Colonic mucosa (tissue), 4 donors: ENCODE measurements around the gene KRTAP4-2. TPM values are rescaled to one million over a fixed set of nuclear protein-coding genes. Genes with fewer than 3 reads are reported as not detected.
"Not testable (repeated sequence)": the region's sequence is repeated elsewhere in the genome, so short reads cannot be mapped to it uniquely, and the experiment has no call there.

ENCODE experiments used
- DNase-seq: peaks from one replicate; pipeline ENCODE4 v3.0.0-alpha.2; 2020
- H3K27ac ChIP-seq: fragments of 200-600 bp; one replicate; pipeline ENCODE4 v1.8.0; 2021
- H3K27me3 ChIP-seq: fragments of 200-600 bp; one replicate; pipeline ENCODE4 v1.8.0; 2021
- H3K36me3 ChIP-seq: fragments of 200-600 bp; one replicate; pipeline ENCODE4 v1.8.0; 2021
- H3K4me1 ChIP-seq: fragments of 200-600 bp; one replicate; pipeline ENCODE4 v1.8.0; 2021; ENCODE audit warnings: mild to moderate bottlenecking
- H3K4me3 ChIP-seq: fragments of 200-600 bp; one replicate; pipeline ENCODE4 v1.8.0; 2021
- H3K9ac ChIP-seq, 2 donors: one replicate each; pipeline ENCODE4 v1.7.0; 2013; ENCODE audit warnings: control low read depth in 2 of 2, low read depth in 2 of 2, low read length in 2 of 2
- H3K9me3 ChIP-seq: fragments of 200-600 bp; one replicate; pipeline ENCODE4 v1.8.0; 2021
- intact Hi-C: fragments of 100-400 bp; cut with DNase I; formaldehyde crosslinking; loops from one replicate; pipeline ENCODE4 v1.14.1; 2022
- total RNA-seq, 2 donors: library from RNA; stranded (reverse); fragmentation: NEBNext Ultra II Directional in 1 of 2; extraction: Animal tissue kit (Norgen Biotek cat#: 25700) in 1 of 2; gene quantifications; one replicate each; pipeline ENCODE4 v1.2.1, GENCODE V29; 2021
- TF ChIP-seq, protein P1 (sequence below): fragments of 200-600 bp; IDR thresholded peaks from one replicate; pipeline ENCODE4 v1.8.0; 2022; ENCODE audit warnings: antibody characterized with exemption, mild to moderate bottlenecking
- donor health status: healthy.
- donor health status: DM: no; HTN: no; CAD: no.
- donor health status: DM: no; HTN: no; CAD: no.

Gene KRTAP4-2
- total RNA-seq, 2 donors from 2014 or later: not detected

DNA sequence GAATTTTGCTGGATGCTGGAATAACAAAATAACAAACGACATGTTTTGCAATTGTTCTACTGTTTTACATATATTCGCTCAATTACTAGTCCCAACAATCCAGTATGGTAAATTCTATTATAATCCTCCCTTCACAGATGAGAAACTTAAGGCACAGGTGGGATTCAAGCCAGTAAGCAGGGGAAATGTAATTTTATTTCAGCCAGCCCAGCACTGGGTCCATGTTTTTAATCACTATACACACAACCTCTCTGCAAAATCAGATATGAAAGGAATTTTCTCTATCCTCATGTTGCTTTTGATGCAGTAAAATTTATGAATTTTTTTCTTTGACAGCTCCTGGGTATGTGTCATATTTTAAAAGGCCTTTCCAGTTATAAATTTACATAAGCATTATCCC lies 32.8 kb downstream of the KRTAP4-2 start:
- no peaks in the 10 kb centered on the region for H3K27me3 ChIP-seq
- intact Hi-C loops: no loop called here
- no peak overlapping the region for H3K9ac ChIP-seq
- no peak for DNase-seq
- no peak overlapping the region for H3K27ac ChIP-seq
- no peaks in the 10 kb centered on the region for H3K9me3 ChIP-seq
- H3K4me1 ChIP-seq: no peaks in the 10 kb centered on the region
- TF ChIP-seq, protein P1, sequence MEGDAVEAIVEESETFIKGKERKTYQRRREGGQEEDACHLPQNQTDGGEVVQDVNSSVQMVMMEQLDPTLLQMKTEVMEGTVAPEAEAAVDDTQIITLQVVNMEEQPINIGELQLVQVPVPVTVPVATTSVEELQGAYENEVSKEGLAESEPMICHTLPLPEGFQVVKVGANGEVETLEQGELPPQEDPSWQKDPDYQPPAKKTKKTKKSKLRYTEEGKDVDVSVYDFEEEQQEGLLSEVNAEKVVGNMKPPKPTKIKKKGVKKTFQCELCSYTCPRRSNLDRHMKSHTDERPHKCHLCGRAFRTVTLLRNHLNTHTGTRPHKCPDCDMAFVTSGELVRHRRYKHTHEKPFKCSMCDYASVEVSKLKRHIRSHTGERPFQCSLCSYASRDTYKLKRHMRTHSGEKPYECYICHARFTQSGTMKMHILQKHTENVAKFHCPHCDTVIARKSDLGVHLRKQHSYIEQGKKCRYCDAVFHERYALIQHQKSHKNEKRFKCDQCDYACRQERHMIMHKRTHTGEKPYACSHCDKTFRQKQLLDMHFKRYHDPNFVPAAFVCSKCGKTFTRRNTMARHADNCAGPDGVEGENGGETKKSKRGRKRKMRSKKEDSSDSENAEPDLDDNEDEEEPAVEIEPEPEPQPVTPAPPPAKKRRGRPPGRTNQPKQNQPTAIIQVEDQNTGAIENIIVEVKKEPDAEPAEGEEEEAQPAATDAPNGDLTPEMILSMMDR: no peak
- H3K36me3 ChIP-seq: no peaks in the 10 kb centered on the region
- H3K4me3 ChIP-seq: no peak overlapping the region

DNA sequence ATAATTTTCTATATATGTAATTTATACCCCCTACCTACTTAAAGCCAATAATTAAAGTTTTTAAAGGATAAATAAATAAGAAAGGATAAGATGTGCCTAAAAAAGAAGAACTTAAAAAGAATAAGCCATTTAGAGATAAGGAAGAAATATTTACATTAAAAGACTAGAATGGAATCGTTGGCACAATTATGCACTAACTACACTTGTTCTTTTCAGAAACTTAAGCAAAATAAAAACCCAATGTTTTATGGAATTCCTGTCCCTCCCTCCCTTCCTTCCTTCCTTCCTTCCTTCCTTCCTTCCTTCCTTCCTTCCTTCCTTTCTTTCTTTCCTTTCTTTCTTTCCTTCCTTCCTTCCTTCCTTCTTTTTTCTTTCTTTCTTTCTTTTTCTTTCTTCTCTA lies 33.2 kb downstream of the KRTAP4-2 start:
- no peak for DNase-seq
- Histone ChIP-seq H3K9ac (no peak overlapping the region), H3K4me3 (no peak overlapping the region), H3K4me1 (no peaks in the 10 kb centered on the region), H3K27ac (no peak overlapping the region), H3K9me3 (no peaks in the 10 kb centered on the region), H3K27me3 (no peaks in the 10 kb centered on the region), H3K36me3 (no peaks in the 10 kb centered on the region)
- intact Hi-C loops: no loop called here
- TF ChIP-seq, protein P1: no peak

GRCh38 chr17:41141361-41141760 lies 36.7 kb downstream of the KRTAP4-2 start:
- H3K9ac ChIP-seq: no peak overlapping the region
- no peak overlapping the region for H3K27ac ChIP-seq
- TF ChIP-seq, protein P1: no peak
- H3K27me3 ChIP-seq: no peaks in the 10 kb centered on the region
- DNase-seq: no peak
- no peaks in the 10 kb centered on the region for H3K9me3 ChIP-seq
- no peak overlapping the region for H3K4me3 ChIP-seq
- H3K36me3 ChIP-seq: no peaks in the 10 kb centered on the region
- intact Hi-C loops: no loop called here
- H3K4me1 ChIP-seq: no peaks in the 10 kb centered on the region

DNA sequence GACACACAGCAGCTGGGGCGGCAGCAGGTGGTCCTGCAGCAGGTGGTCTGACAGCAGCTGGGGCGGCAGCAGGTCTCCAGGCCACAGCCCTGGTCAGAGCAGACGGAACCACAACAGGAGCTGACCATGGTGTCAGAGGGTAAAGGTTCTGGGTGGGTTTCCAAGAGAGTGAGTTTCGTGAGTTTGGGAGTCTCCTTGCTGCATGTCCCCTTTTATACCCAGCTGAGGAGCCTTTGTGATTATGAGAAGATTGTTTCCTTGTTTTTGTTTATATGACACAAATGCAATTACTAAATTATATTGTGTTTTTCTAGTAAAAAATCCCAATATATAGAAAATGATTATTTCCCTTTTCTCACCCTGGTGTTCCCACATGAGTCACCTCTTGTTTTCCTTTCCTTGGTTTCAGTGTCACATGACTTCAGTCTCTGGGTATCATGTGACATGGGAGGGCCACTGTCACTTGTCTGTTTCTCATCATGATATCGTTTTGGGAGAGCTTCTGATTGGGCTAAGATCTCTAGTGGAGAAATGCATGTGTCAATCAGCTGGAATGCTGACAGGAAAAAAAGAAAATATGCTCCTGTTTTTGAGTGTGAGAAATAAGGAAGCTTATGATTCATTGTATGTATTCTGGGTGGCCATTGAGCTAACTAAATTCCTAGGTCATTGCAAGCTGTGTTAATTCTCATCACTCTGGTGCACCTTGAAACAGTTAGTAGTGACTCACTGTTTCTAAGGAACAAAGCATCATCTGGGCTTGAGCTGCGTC lies 37.5 kb downstream of the KRTAP4-2 start, which contains the start of gene KRTAP4-6:
TSS of gene KRTAP4-6 (minus strand) at position 185 of the 772 bp plus-strand sequence. CDS start at position 128, 57 bp downstream.
- Histone ChIP-seq H3K9ac (no peak within 1 kb of the TSS), H3K4me1 (no peaks in the 10 kb centered on the region), H3K4me3 (no peak within 1 kb of the TSS), H3K9me3 (no peaks in the 10 kb centered on the region), H3K27me3 (no peaks in the 10 kb centered on the region), H3K36me3 (no peaks in the 10 kb centered on the region), H3K27ac (no peak within 1 kb of the TSS)
- no peak for DNase-seq
- intact Hi-C loops: no loop called here
- TF ChIP-seq, protein P1: no peak

DNA sequence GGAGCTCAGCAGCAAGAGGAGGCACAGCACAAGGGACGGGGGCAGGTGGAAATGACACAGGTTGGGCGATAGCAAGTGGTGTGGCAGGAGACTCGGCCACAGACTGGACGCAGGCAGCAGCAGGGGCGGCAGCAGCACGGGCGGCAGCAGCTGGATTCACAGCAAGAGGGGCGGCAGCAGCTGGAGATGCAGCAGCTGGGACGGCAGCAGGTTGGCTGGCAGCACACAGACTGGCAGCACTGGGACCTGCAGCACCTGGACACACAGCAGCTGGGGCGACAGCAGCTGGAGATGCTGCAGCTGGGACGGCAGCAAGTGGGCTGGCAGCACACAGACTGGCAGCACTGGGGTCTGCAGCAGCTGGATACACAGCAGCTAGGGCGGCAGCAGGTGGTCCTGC lies 38.2 kb downstream of the KRTAP4-2 start:
- H3K9ac ChIP-seq, H3K27ac ChIP-seq, H3K4me1 ChIP-seq, intact Hi-C loops, H3K4me3 ChIP-seq, DNase-seq, H3K9me3 ChIP-seq, H3K36me3 ChIP-seq, H3K27me3 ChIP-seq: not testable (repeated sequence)
